Measurements from ENCODE around the gene S100P.
A peak's percentile ranks its signal among the peaks of the same experiment; 100 is the strongest.
"Not testable (repeated sequence)": the region's sequence is repeated elsewhere in the genome, so short reads cannot be mapped to it uniquely, and the experiment has no call there.

The S100P gene

GRCh38 chr4:6693231-6694176 is at the start of gene S100P:
TSS of gene S100P (plus strand) at chr4:6693878. CDS start at chr4:6693933, 55 bp downstream.
- no peak for DNase-seq

- DNase-seq: no peak
These were observed 48.7 kb upstream of the S100P start for GRCh38 chr4:6644792-6645530.

GRCh38 chr4:6647169-6647568 is 46.5 kb upstream of the S100P start:
- DNase-seq: no peak

GRCh38 chr4:6647582-6648230 is 46.0 kb upstream of the S100P start:
- no peak for DNase-seq

GRCh38 chr4:6649216-6649615 is 44.5 kb upstream of the S100P start:
- no peak for DNase-seq

GRCh38 chr4:6654211-6654610 is 39.5 kb upstream of the S100P start:
- not testable (repeated sequence) for DNase-seq

GRCh38 chr4:6655291-6655690 is 38.4 kb upstream of the S100P start:
- not testable (repeated sequence) for DNase-seq

GRCh38 chr4:6655924-6656323 is 37.8 kb upstream of the S100P start:
- no peak for DNase-seq

- no peak for DNase-seq
These were observed 36.2 kb upstream of the S100P start for GRCh38 chr4:6657242-6658208.

GRCh38 chr4:6658209-6658595 is 35.5 kb upstream of the S100P start:
- DNase-seq: peak; percentile 51

- DNase-seq: peak; percentile 62
These were observed 35.0 kb upstream of the S100P start for GRCh38 chr4:6658597-6659075.

- DNase-seq: no peak
These were observed 33.8 kb upstream of the S100P start for GRCh38 chr4:6659897-6660296.

- no peak for DNase-seq
These were observed 33.2 kb upstream of the S100P start for GRCh38 chr4:6660430-6660829.

- no peak for DNase-seq
These were observed 31.1 kb upstream of the S100P start for GRCh38 chr4:6662591-6662990.

- DNase-seq: peak; percentile 20
These were observed 29.9 kb upstream of the S100P start for GRCh38 chr4:6663596-6664393.

- no peak for DNase-seq
These were observed 28.4 kb upstream of the S100P start for GRCh38 chr4:6665320-6665654.

GRCh38 chr4:6668391-6668790 is 25.3 kb upstream of the S100P start:
- DNase-seq: no peak

GRCh38 chr4:6671648-6672047 is 22.0 kb upstream of the S100P start:
- DNase-seq: no peak

- no peak for DNase-seq
These were observed 21.5 kb upstream of the S100P start for GRCh38 chr4:6672131-6672530.

GRCh38 chr4:6672541-6673190 is 21.0 kb upstream of the S100P start:
- not testable (repeated sequence) for DNase-seq

- DNase-seq: peak; percentile 62
These were observed 20.5 kb upstream of the S100P start for GRCh38 chr4:6673191-6673659.

All from eye (tissue), 1 donor.